Neural cell (in vitro differentiated cells): ENCODE results near the gene G6PD.

Experiments
- CTCF ChIP-seq: fragments of 450-650 bp; IDR thresholded peaks from 2 replicates; pipeline ENCODE4 v1.5.1; 2014; ENCODE audit warnings: antibody characterized with exemption, mild to moderate bottlenecking, moderate library complexity; ENCODE audit not compliant: poor library complexity, severe bottlenecking
- EP300 ChIP-seq: fragments of 450-650 bp; conservative IDR thresholded peaks from 2 replicates; pipeline ENCODE4 v1.6.1; 2014; ENCODE audit warnings: antibody characterized with exemption, mild to moderate bottlenecking, moderate library complexity; ENCODE audit not compliant: poor library complexity, severe bottlenecking
- EZH2 ChIP-seq: fragments of 200-600, 300-800 bp; shearing (Covaris generic), sonication (generic); IDR thresholded peaks from 2 replicates; pipeline ENCODE4 v1.6.1; 2014; ENCODE audit warnings: antibody characterized with exemption, low read length, borderline replicate concordance, mild to moderate bottlenecking; ENCODE audit not compliant: insufficient read depth, poor library complexity, severe bottlenecking
- RAD21 ChIP-seq: fragments of 450-650 bp; conservative IDR thresholded peaks from 2 replicates; pipeline ENCODE4 v1.6.1; 2014; ENCODE audit warnings: antibody characterized with exemption, mild to moderate bottlenecking, moderate library complexity
- TAF1 ChIP-seq: IDR thresholded peaks from 2 replicates; pipeline ENCODE4 v1.6.1; 2012; ENCODE audit warnings: low read depth

GRCh38 chrX:154487518-154488290 is 58.9 kb downstream of the G6PD start:
- no peak for TF ChIP-seq RAD21
- TF ChIP-seq CTCF: no peak
- TF ChIP-seq TAF1: no peak
- TF ChIP-seq EP300: no peak
- TF ChIP-seq EZH2: no peak
